KMS-11 (cell line): ENCODE measurements around the gene SWT1.
"Not testable (repeated sequence)": the region's sequence is repeated elsewhere in the genome, so short reads cannot be mapped to it uniquely, and the experiment has no call there.

ENCODE experiments used
- H2AFZ ChIP-seq: fragments of 200-600 bp; sonication (generic); 2 replicates; pipeline ENCODE4 v1.6.1; 2016; ENCODE audit warnings: antibody characterized with exemption, mixed run types, low read depth
- H3K27ac ChIP-seq: fragments of 200-600 bp; sonication (generic); 2 replicates; pipeline ENCODE4 v1.6.1; 2016; ENCODE audit warnings: mild to moderate bottlenecking, mixed run types
- H3K27me3 ChIP-seq: fragments of 200-600 bp; sonication (generic); 2 replicates; pipeline ENCODE4 v1.6.1; 2017; ENCODE audit warnings: mild to moderate bottlenecking, low read depth, mixed run types, moderate library complexity; ENCODE audit not compliant: insufficient read depth
- H3K36me3 ChIP-seq: fragments of 200-600 bp; sonication (generic); 2 replicates; pipeline ENCODE4 v1.6.1; 2017; ENCODE audit warnings: mild to moderate bottlenecking, mixed run types; ENCODE audit not compliant: insufficient read depth
- H3K4me1 ChIP-seq: fragments of 200-600 bp; sonication (generic); 2 replicates; pipeline ENCODE4 v1.6.1; 2016; ENCODE audit warnings: mild to moderate bottlenecking, low read depth, mixed run types; ENCODE audit not compliant: poor library complexity, severe bottlenecking
- H3K4me2 ChIP-seq: fragments of 200-600 bp; sonication (generic); 2 replicates; pipeline ENCODE4 v1.7.0; 2016; ENCODE audit warnings: mild to moderate bottlenecking, mixed run types
- H3K4me3 ChIP-seq: fragments of 200-600 bp; sonication (generic); IDR thresholded peaks from 2 replicates; pipeline ENCODE4 v1.6.1; 2017; ENCODE audit warnings: low read depth, low read length, mixed read lengths; ENCODE audit not compliant: insufficient read depth
- H3K79me2 ChIP-seq: fragments of 200-600 bp; sonication (generic); 2 replicates; pipeline ENCODE4 v1.6.1; 2016; ENCODE audit warnings: low read depth, mixed run types; ENCODE audit not compliant: insufficient read depth
- H3K9ac ChIP-seq: fragments of 200-600 bp; sonication (generic); 2 replicates; pipeline ENCODE4 v1.6.1; 2016; ENCODE audit warnings: mild to moderate bottlenecking, mixed run types
- H4K20me1 ChIP-seq: fragments of 200-600 bp; sonication (generic); 2 replicates; pipeline ENCODE4 v1.6.1; 2016; ENCODE audit warnings: mild to moderate bottlenecking, mixed run types; ENCODE audit not compliant: insufficient read depth
- TF ChIP-seq, protein P1 (sequence below): fragments of 200-600 bp; sonication (generic); conservative IDR thresholded peaks from 2 replicates; pipeline ENCODE4 v1.6.1; 2017; ENCODE audit warnings: low read depth, mild to moderate bottlenecking, antibody characterized with exemption, low read length, moderate library complexity, mixed read lengths

Gene SWT1

DNA sequence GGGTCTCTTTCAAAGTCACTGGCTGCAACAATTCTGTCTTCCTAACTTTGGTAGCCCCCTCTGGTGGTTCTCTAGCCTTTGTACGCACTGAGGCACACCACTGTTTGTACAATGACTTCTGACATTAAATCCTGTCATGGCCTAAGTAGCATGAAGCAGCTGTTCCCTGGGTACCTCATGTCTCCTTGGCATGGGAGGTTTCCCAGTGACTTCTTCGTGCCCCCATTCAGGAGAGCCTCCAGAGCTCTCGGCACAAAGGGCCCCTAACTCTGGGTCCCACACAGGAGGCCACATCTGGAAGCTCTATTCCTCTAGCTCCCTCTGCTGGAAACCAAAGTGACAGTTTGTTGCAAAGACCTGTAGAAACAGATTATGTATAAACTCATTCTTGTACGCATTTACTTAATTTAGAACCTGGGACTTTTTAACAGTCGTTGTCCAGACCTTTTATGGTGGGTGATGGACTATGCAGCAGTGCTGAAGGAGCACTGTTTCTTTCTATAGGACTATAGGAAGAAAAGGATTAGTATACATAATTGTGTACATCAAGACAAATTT is 13.4 kb downstream of the SWT1 start:
- Histone ChIP-seq H2AFZ (peak overlapping the region; percentile 21; the same call in 1 of the 2 replicates), H3K36me3 (no peaks in the 10 kb centered on the region), H3K9ac (no peak overlapping the region), H3K4me2 (no peak overlapping the region; the same call in 1 of the 2 replicates), H3K4me1 (peaks cover 10% of the 10 kb centered on the region), H3K4me3 (no peak overlapping the region), H4K20me1 (no peaks in the 10 kb centered on the region), H3K27ac (no peak overlapping the region), H3K79me2 (no peaks in the 10 kb centered on the region), H3K27me3 (no peaks in the 10 kb centered on the region)
- TF ChIP-seq, protein P1, sequence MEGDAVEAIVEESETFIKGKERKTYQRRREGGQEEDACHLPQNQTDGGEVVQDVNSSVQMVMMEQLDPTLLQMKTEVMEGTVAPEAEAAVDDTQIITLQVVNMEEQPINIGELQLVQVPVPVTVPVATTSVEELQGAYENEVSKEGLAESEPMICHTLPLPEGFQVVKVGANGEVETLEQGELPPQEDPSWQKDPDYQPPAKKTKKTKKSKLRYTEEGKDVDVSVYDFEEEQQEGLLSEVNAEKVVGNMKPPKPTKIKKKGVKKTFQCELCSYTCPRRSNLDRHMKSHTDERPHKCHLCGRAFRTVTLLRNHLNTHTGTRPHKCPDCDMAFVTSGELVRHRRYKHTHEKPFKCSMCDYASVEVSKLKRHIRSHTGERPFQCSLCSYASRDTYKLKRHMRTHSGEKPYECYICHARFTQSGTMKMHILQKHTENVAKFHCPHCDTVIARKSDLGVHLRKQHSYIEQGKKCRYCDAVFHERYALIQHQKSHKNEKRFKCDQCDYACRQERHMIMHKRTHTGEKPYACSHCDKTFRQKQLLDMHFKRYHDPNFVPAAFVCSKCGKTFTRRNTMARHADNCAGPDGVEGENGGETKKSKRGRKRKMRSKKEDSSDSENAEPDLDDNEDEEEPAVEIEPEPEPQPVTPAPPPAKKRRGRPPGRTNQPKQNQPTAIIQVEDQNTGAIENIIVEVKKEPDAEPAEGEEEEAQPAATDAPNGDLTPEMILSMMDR = peak; percentile 98

DNA sequence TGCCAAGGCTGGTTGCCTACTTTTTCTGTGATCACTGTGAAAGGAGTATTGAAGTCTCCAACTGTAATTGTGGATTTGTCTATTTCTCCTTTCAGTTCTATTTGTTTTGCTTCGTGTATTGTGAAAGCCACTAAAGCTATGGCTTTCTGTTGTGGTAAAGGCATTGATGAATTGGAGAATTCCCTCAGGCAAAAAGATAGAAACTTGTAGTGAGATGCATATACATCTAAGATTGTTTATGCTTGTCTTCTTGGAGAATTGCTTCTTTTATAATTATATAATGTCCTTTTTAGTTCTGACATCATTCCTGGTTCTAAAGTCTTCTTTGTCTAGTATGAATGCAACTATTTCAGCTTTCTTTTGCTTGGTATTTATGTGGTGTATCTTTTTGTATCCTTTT is 36.8 kb downstream of the SWT1 start:
- Histone ChIP-seq H3K27ac (no peak overlapping the region), H2AFZ (no peak overlapping the region), H4K20me1 (no peaks in the 10 kb centered on the region), H3K9ac (no peak overlapping the region), H3K27me3 (no peaks in the 10 kb centered on the region), H3K36me3 (no peaks in the 10 kb centered on the region), H3K4me2 (no peak overlapping the region), H3K79me2 (no peaks in the 10 kb centered on the region), H3K4me1 (no peaks in the 10 kb centered on the region), H3K4me3 (no peak overlapping the region)
- TF ChIP-seq, protein P1 = no peak

DNA sequence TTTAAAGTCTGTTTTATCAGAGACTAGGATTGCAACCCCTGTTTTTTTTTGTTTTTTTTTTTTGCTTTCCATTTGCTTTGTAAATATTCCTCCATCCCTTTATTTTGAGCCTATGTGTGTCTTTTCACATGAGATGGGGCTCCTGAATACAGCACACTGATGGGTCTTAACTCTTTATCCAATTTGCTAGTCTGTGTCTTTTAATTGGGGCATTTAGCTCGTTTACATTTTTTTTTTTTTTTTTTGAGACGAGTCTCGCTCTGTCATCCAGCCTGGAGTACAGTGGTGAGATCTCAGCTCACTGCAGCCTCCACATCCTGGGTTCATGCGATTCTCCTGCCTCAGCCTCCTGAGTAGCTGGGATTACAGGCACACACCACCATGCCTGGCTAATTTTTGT is 41.7 kb downstream of the SWT1 start:
- H3K36me3 ChIP-seq, H3K9ac ChIP-seq, H3K4me3 ChIP-seq, H3K79me2 ChIP-seq, H4K20me1 ChIP-seq, H3K27ac ChIP-seq, H2AFZ ChIP-seq, H3K4me1 ChIP-seq, H3K4me2 ChIP-seq, H3K27me3 ChIP-seq: not testable (repeated sequence)

DNA sequence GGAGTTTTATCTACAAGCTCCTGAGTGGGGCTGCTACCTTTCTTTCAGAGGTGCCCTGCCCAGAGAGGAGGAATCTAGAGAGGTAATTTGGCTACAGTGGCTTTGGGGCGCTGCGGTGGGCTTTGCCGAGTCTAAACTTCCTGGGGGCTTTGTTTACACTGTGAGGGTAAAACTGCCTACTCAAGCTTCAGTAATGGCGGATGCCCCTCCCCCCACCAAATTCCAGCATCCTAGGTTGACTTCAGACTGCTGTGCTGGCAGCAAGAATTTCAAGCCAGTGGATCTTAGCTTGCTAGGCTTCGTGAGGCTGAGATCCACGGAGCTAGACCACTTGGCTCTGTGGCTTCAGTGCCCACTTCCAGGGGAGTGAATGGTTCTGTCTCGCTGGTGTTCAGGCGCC is 43.9 kb downstream of the SWT1 start:
- Histone ChIP-seq H3K4me3 (no peak overlapping the region), H4K20me1 (no peaks in the 10 kb centered on the region), H3K36me3 (no peaks in the 10 kb centered on the region), H3K27ac (no peak overlapping the region), H3K27me3 (no peaks in the 10 kb centered on the region), H3K4me2 (no peak overlapping the region), H2AFZ (no peak overlapping the region), H3K79me2 (no peaks in the 10 kb centered on the region), H3K4me1 (no peaks in the 10 kb centered on the region), H3K9ac (no peak overlapping the region)
- TF ChIP-seq, protein P1 = no peak

DNA sequence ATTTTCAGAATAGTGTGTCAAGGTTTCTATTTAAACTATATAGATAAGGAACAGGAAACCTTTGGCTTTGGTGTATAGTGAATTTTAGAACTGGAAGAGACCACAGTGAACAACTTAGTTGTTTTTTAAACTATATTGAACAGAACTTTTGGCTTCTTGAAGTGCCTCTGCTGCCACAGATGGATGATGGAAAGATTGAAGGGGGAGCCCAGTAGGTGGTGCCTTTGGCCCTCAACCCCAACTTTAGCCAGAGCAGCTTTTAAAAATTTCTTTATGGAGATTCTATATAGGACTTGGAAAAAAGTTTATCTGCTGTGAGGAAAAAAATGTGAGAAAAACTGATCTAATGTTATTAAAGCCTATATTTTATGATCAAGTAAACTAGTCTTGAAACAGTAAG is 50.2 kb downstream of the SWT1 start:
- TF ChIP-seq, protein P1 = no peak
- no peaks in the 10 kb centered on the region for H3K4me1 ChIP-seq
- no peaks in the 10 kb centered on the region for H3K79me2 ChIP-seq
- H2AFZ ChIP-seq = no peak overlapping the region
- no peaks in the 10 kb centered on the region for H3K36me3 ChIP-seq
- H3K27me3 ChIP-seq = no peaks in the 10 kb centered on the region
- H3K4me3 ChIP-seq = no peak overlapping the region
- no peak overlapping the region for H3K9ac ChIP-seq
- no peaks in the 10 kb centered on the region for H4K20me1 ChIP-seq
- no peak overlapping the region for H3K27ac ChIP-seq
- no peak overlapping the region for H3K4me2 ChIP-seq
